Ovary (tissue), 9 donors: ENCODE data around the gene MAP2K5. TPM values are rescaled to one million over a fixed set of nuclear protein-coding genes. Genes with fewer than 3 reads are reported as not detected.

ENCODE experiments used
- DNase-seq, 5 donors: peaks; one replicate each; pipeline ENCODE4 v3.0.0-alpha.2; 2019 to 2020
- H3K27ac ChIP-seq, 2 donors: fragments of 200-600 bp; one replicate each; pipeline versions ENCODE4 v1.5.1 to v1.8.0; 2019 to 2022
- H3K27me3 ChIP-seq: fragments of 200-600 bp; one replicate; pipeline ENCODE4 v1.8.0; 2022
- H3K36me3 ChIP-seq: fragments of 200-600 bp; sonication (generic); one replicate; pipeline ENCODE4 v1.5.1; 2019
- H3K4me1 ChIP-seq: one replicate; pipeline ENCODE4 v1.8.1; 2013; ENCODE audit warnings: mild to moderate bottlenecking, moderate library complexity; ENCODE audit not compliant: insufficient read depth
- H3K4me3 ChIP-seq: fragments of 200-600 bp; sonication (generic); one replicate; pipeline ENCODE4 v1.5.1; 2017
- H3K9me3 ChIP-seq, 2 donors: fragments of 200-600 bp in 1 of 2; sonication (generic) in 1 of 2; one replicate each; pipeline versions ENCODE4 v1.5.1 to v1.8.1; 2013 to 2019; ENCODE audit warnings: mild to moderate bottlenecking in 1 of 2, moderate library complexity in 1 of 2
- EP300 ChIP-seq: sonication (generic); formaldehyde crosslinking; IDR thresholded peaks from one replicate; pipeline ENCODE4 v1.6.1; 2017; ENCODE audit warnings: antibody characterized with exemption
- POLR2A ChIP-seq: fragments of 450-650 bp; IDR thresholded peaks from one replicate; pipeline ENCODE4 v1.6.1; 2017; ENCODE audit warnings: antibody characterized with exemption, mild to moderate bottlenecking, moderate library complexity
- WGBS, 3 donors: extraction: QIAGEN DNeasy Blood & Tissue Kit in 1 of 3; methylation state at CpG; one replicate each; pipeline versions ENCODE4 v1.1.5 to v1.1.7; 2013 to 2017; 5-methylcytosine and 5-hydroxymethylcytosine counted together
- intact Hi-C, 4 donors: fragments of 100-400 bp; cut with DNase I; formaldehyde crosslinking; loops; one replicate each; pipeline versions ENCODE4 v1.11.0 to v1.15.1; 2022 to 2023
- polyA plus RNA-seq, 2 donors: library from polyadenylated mRNA; stranded (reverse); fragments of 200-250 nt in 1 of 2; fragments of 350-450 nt in 1 of 2; fragmentation: Illumina TruSeq in 1 of 2; extraction: RNeasy Lipid Tissue Mini Kit (QIAGEN cat#74804) in 1 of 2; gene quantifications; one replicate each; pipeline ENCODE4 v1.2.3, GENCODE V29; 2013 to 2014
- total RNA-seq, 7 donors: library from RNA; depleted of rRNA in 2 of 7; stranded (reverse); fragments of >200 nt in 2 of 7; fragmentation: NEBNext Ultra II Directional in 3 of 7; extraction: Animal tissue kit (Norgen Biotek cat#: 25700) in 3 of 7; gene quantifications; one replicate each; pipeline versions ENCODE4 v1.1.0 to v1.2.4, GENCODE V29; 2016 to 2023
- TF ChIP-seq, protein P1 (sequence below), 3 donors: fragments of 450-650 bp in 2 of 3; fragments of 200-600 bp in 1 of 3; IDR thresholded peaks; one replicate each; pipeline versions ENCODE4 v1.5.1 to v1.8.0; 2016 to 2022; ENCODE audit warnings: antibody characterized with exemption in 3 of 3, mild to moderate bottlenecking in 1 of 3
- donor health status: DM: no; HTN: no; CAD: no; lungs with moderate emphysema.
- donor health status: DM: no; HTN: no; CAD: no.
- donor health status: Bipolar disorder and iron deficiency.
- donor health status: DM: yes; HTN: yes; CAD: no.
- donor health status: DM: no; HTN: no; CAD: no.
- donor health status: DM: yes; HTN: yes; CAD: no.

Gene MAP2K5
- total and polyA plus RNA-seq, 9 donors, result 4.0 to 39.8 (median 23.2) TPM

GRCh38 chr15:67784090-67784781 lies 241.7 kb downstream of the MAP2K5 start:
- no peaks in the 10 kb centered on the region for H3K4me1 ChIP-seq
- H3K4me3 ChIP-seq, result no peak overlapping the region
- H3K27me3 ChIP-seq, result no peaks in the 10 kb centered on the region
- no peaks in the 10 kb centered on the region for H3K9me3 ChIP-seq
- H3K27ac ChIP-seq, result no peak overlapping the region
- no peak for TF ChIP-seq POLR2A
- TF ChIP-seq, protein P1, sequence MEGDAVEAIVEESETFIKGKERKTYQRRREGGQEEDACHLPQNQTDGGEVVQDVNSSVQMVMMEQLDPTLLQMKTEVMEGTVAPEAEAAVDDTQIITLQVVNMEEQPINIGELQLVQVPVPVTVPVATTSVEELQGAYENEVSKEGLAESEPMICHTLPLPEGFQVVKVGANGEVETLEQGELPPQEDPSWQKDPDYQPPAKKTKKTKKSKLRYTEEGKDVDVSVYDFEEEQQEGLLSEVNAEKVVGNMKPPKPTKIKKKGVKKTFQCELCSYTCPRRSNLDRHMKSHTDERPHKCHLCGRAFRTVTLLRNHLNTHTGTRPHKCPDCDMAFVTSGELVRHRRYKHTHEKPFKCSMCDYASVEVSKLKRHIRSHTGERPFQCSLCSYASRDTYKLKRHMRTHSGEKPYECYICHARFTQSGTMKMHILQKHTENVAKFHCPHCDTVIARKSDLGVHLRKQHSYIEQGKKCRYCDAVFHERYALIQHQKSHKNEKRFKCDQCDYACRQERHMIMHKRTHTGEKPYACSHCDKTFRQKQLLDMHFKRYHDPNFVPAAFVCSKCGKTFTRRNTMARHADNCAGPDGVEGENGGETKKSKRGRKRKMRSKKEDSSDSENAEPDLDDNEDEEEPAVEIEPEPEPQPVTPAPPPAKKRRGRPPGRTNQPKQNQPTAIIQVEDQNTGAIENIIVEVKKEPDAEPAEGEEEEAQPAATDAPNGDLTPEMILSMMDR (IDR thresholded peaks at IDR 0.05), result no peak
- no peak for TF ChIP-seq EP300
- DNase-seq, result no peak
- intact Hi-C loops, result no loop called here
- H3K36me3 ChIP-seq, result no peaks in the 10 kb centered on the region
- WGBS, 3 donors, result 69 to 90% (median 88%) methylated on average over 4 of the region's 4 CpGs

DNA sequence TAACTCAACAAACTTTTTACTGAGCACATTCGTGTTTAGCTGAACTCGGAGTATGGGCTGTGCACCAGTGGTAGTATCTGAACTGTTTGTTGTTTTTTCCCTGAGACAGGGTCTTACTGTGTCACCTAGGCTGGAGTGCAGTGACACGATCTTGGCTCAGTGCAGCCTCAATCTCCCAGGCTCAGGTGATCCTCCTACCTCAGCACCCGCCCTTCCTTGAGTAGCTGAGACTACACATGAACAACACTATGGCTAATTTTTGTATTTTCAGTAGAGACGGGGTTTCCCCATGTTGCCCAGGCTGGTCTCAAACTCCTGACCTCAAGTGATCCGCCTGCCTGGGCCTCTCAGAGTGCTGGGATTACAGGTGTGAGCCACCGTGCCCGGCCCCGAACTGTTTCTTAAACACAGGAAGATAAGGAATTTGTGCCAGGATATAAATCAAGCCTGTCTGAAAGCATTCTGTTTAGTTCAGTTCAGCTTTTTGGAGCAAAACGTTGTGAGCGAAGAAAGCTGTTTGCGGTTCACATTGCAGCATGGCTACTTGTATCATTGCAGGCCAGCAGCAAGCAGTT lies 242.4 kb downstream of the MAP2K5 start:
- TF ChIP-seq EP300 (no peak), POLR2A (no peak)
- TF ChIP-seq, protein P1 (IDR thresholded peaks at IDR 0.05), result no peak
- no peak for DNase-seq
- Histone ChIP-seq H3K27me3 (no peaks in the 10 kb centered on the region), H3K36me3 (no peaks in the 10 kb centered on the region), H3K9me3 (no peaks in the 10 kb centered on the region), H3K4me3 (no peak overlapping the region), H3K4me1 (no peaks in the 10 kb centered on the region), H3K27ac (no peak overlapping the region)
- 85 to 88% (median 85%) methylated on average over 12 of the region's 12 CpGs for WGBS, 3 donors
- intact Hi-C loops, result no loop called here

DNA sequence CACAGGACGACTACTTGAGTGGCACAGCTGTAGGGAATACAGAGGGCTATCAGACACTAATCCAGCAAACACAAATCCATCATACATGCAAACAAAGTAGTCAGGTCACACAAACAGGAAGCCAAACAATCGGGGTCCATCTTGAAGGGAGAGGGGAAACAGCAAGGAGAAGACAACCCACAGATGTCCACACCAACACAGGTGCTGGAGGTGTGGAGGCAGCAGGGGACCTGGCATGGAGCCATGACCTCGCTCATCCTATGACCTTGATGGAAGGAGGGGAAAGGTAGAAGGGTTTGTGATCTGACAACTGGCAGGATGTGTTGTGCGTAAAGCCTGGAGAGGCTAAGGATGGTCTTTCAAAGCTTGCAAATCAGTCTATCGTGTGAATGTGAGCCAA lies 242.9 kb downstream of the MAP2K5 start:
- no peaks in the 10 kb centered on the region for H3K9me3 ChIP-seq
- no peaks in the 10 kb centered on the region for H3K4me1 ChIP-seq
- H3K36me3 ChIP-seq, result no peaks in the 10 kb centered on the region
- no peak for TF ChIP-seq POLR2A
- H3K27me3 ChIP-seq, result no peaks in the 10 kb centered on the region
- intact Hi-C loops, result no loop called here
- H3K27ac ChIP-seq, result no peak overlapping the region
- 68 to 76% (median 75%) methylated on average over 5 of the region's 5 CpGs for WGBS, 3 donors
- DNase-seq, result no peak
- H3K4me3 ChIP-seq, result no peak overlapping the region

DNA sequence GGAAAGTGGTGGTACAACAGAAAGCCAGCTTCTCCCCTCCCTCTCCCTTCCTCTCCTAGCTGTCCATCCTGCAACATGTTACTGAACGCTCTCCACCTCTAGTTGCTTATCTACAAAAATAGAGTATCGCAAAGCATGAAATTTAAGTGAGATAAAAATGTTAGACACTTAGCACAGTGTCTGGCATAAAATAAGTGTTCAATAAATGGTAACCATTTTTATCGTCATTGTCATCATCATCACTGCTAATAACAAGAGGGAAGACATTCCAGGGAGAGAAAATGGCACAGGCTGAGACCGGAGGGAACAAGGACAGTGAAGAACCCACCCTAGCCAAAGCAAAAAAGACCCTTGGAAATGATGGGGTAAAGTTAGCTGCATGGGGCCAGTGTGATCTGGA lies 244.1 kb downstream of the MAP2K5 start:
- TF ChIP-seq, protein P1 (IDR thresholded peaks at IDR 0.05), result no peak
- no peak for TF ChIP-seq EP300
- no peak for TF ChIP-seq POLR2A
- DNase-seq, result no peak
- Histone ChIP-seq H3K36me3 (no peaks in the 10 kb centered on the region), H3K27me3 (no peaks in the 10 kb centered on the region), H3K4me3 (no peak overlapping the region), H3K9me3 (no peaks in the 10 kb centered on the region), H3K27ac (no peak overlapping the region), H3K4me1 (no peaks in the 10 kb centered on the region)
- 94 to 99% (median 97%) methylated on average over 4 of the region's 4 CpGs for WGBS, 3 donors
- intact Hi-C loops, result no loop called here

GRCh38 chr15:67788986-67789385 lies 246.5 kb downstream of the MAP2K5 start:
- intact Hi-C loops, result no loop called here
- Histone ChIP-seq H3K4me3 (no peak overlapping the region), H3K4me1 (no peaks in the 10 kb centered on the region), H3K36me3 (no peaks in the 10 kb centered on the region), H3K9me3 (no peaks in the 10 kb centered on the region), H3K27ac (no peak overlapping the region), H3K27me3 (no peaks in the 10 kb centered on the region)
- DNase-seq, result no peak
- TF ChIP-seq, protein P1 (IDR thresholded peaks at IDR 0.05), result no peak
- no peak for TF ChIP-seq EP300
- TF ChIP-seq POLR2A, result no peak
